Common myeloid progenitor, CD34-positive (primary cell): ENCODE results near the gene CHST15.

Experiments used
- CTCF ChIA-PET: fragments of 350-600 bp; sonication (Branson Sonifier 250); formaldehyde crosslinking; loops from one replicate; lab custom pipeline; 2021; ENCODE audit warnings: antibody characterized with exemption; lab: Charles Lee
- POLR2A ChIA-PET: fragments of 350-600 bp; sonication (Branson Sonifier 250); formaldehyde crosslinking; loops from one replicate; lab custom pipeline; 2021; ENCODE audit warnings: antibody characterized with exemption; lab: Charles Lee
- DNase-seq, 3 donors: peaks; one replicate each; pipeline versions ENCODE4 v3.0.0 to v3.0.0-alpha.2; 2013
- H3K27ac ChIP-seq, 2 experiments: 1 replicate in 1 of 2; 2 replicates in 1 of 2; pipeline ENCODE4 v1.7.0; 2013; ENCODE audit warnings: inconsistent platforms in 2 of 2, low read length in 2 of 2, mild to moderate bottlenecking in 2 of 2, low read depth in 1 of 2, moderate library complexity in 1 of 2; ENCODE audit not compliant: severe bottlenecking in 2 of 2, insufficient read depth in 1 of 2, poor library complexity in 1 of 2
- H3K27me3 ChIP-seq, 5 experiments: replicated peaks in 2 of 5; 1 replicate in 3 of 5; 2 replicates in 2 of 5; pipeline versions ENCODE4 v1.6.1 to v1.7.0; 2013; ENCODE audit warnings: low read length in 4 of 5, mild to moderate bottlenecking in 2 of 5, moderate library complexity in 2 of 5, inconsistent platforms in 1 of 5; ENCODE audit not compliant: insufficient read depth in 5 of 5, control insufficient read depth in 4 of 5
- H3K36me3 ChIP-seq, 4 experiments: 1 replicate in 2 of 4; 2 replicates in 2 of 4; pipeline versions ENCODE4 v1.6.1 to v1.7.0; 2013; ENCODE audit warnings: low read length in 3 of 4, control low read depth in 1 of 4, mild to moderate bottlenecking in 1 of 4; ENCODE audit not compliant: control insufficient read depth in 4 of 4, insufficient read depth in 4 of 4
- H3K4me1 ChIP-seq, 4 experiments: 1 replicate in 3 of 4; 2 replicates in 1 of 4; pipeline versions ENCODE4 v1.6.1 to v1.7.1; 2013; ENCODE audit warnings: low read length in 3 of 4, mild to moderate bottlenecking in 3 of 4, control low read depth in 1 of 4, inconsistent platforms in 1 of 4, moderate library complexity in 1 of 4; ENCODE audit not compliant: control insufficient read depth in 4 of 4, insufficient read depth in 4 of 4; ENCODE audit errors: control extremely low read depth in 1 of 4
- H3K4me3 ChIP-seq, 7 experiments: 1 replicate in 4 of 7; 2 replicates in 3 of 7; pipeline versions ENCODE4 v1.5.1 to v1.7.0; 2013; ENCODE audit warnings: mild to moderate bottlenecking in 7 of 7, low read length in 6 of 7, moderate library complexity in 6 of 7, inconsistent platforms in 2 of 7, low read depth in 2 of 7, control low read depth in 1 of 7; ENCODE audit not compliant: insufficient read depth in 4 of 7, control insufficient read depth in 1 of 7; ENCODE audit errors: extremely low read depth in 1 of 7
- H3K9me3 ChIP-seq, 5 experiments: 1 replicate in 4 of 5; 2 replicates in 1 of 5; pipeline versions ENCODE4 v1.6.1 to v1.7.1; 2013; ENCODE audit warnings: low read length in 4 of 5, mild to moderate bottlenecking in 2 of 5, inconsistent platforms in 1 of 5, low read depth in 1 of 5, moderate library complexity in 1 of 5; ENCODE audit not compliant: control insufficient read depth in 4 of 5, insufficient read depth in 2 of 5; ENCODE audit errors: control extremely low read depth in 1 of 5
- WGBS: methylation state at CpG from one replicate; pipeline ENCODE4 v1.1.5; 2013; ENCODE audit not compliant: insufficient coverage; 5-methylcytosine and 5-hydroxymethylcytosine counted together

The CHST15 gene

DNA sequence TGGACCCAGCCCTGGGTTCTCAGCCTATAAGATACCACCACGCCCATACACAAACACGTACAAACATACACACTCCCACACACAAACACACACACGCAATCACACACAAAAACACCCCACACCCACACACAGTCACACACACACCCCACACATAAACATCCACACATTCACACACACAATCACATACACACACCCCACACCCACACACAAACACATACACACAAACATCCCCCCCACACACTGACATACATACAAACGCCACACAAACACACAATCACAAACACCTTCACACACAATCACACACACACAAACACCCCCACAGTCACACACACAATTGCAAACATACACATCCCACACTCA lies 122.5 kb downstream of the CHST15 start:
- peak in 1 of 3 donors; percentile 28 for DNase-seq
- Histone ChIP-seq H3K27me3 (peaks cover 2 to 88% (median 39%) of the 10 kb centered on the region in 5 experiments), H3K4me3 (no peak overlapping the region), H3K9me3 (peaks cover 0 to 8% (median 0%) of the 10 kb centered on the region in 5 experiments), H3K36me3 (no peaks in the 10 kb centered on the region), H3K27ac (no peak overlapping the region), H3K4me1 (peaks cover 0 to 5% (median 2%) of the 10 kb centered on the region in 4 experiments)
- CTCF ChIA-PET, result interaction anchor here (1.2 to 10.5 kb wide), 2 partner anchors 8 to 389 kb away, joined by 3 to 128 read pairs; no protein-coding TSS in a partner anchor
- POLR2A ChIA-PET, result no interaction called here
- 70% methylated on average over 2 of the region's 4 CpGs for WGBS

DNA sequence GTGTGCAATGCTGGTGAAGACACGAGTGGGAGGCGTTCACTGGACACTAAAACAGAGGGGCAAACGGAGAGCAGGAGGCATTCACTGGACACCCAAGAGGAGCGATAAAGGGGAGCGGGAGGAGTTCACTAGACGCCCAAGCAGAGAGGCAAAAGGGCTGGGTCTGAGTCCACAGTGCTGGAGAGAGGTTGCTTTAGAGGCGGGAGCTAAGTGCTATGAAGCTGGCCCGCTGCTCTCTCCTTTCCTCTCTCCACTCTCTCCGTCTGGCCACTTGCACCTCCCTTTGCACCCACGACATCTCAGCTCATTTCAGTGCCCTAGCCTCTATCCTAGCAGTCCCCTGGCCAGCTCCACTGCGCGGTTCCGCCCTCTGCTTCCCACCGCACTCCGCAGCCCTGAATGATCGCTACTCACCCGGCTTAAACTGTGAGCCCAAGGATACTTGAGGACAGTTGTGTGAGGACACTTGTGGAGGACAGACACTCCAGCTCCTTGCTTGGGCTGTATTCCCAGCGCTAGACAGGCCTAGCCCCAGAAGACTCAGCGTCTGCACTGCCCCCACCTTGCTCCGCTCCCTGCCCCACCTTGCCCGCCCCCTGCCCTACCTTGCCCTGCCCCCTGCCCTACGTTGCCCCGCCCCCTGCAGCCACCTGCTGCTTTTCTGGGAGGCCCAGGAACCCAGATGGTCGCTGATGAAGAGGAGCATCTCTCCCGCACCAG lies 123.0 kb downstream of the CHST15 start:
- Histone ChIP-seq H3K27ac (no peak overlapping the region), H3K36me3 (no peaks in the 10 kb centered on the region), H3K4me3 (no peak overlapping the region), H3K4me1 (peaks cover 0 to 5% (median 2%) of the 10 kb centered on the region in 4 experiments), H3K27me3 (peaks cover 2 to 88% (median 39%) of the 10 kb centered on the region in 5 experiments), H3K9me3 (peaks cover 0 to 8% (median 0%) of the 10 kb centered on the region in 5 experiments)
- ChIA-PET CTCF (interaction anchor here (0.6 to 10.5 kb wide), 3 partner anchors 8 to 388 kb away, joined by 3 to 128 read pairs (median 3); no protein-coding TSS in a partner anchor), POLR2A (interaction anchor here (0.6 kb wide), 1 partner anchor 14 kb away, joined by 3 read pairs; no protein-coding TSS in a partner anchor)
- no peak for DNase-seq
- WGBS, result 62% methylated on average over 18 of the region's 25 CpGs

DNA sequence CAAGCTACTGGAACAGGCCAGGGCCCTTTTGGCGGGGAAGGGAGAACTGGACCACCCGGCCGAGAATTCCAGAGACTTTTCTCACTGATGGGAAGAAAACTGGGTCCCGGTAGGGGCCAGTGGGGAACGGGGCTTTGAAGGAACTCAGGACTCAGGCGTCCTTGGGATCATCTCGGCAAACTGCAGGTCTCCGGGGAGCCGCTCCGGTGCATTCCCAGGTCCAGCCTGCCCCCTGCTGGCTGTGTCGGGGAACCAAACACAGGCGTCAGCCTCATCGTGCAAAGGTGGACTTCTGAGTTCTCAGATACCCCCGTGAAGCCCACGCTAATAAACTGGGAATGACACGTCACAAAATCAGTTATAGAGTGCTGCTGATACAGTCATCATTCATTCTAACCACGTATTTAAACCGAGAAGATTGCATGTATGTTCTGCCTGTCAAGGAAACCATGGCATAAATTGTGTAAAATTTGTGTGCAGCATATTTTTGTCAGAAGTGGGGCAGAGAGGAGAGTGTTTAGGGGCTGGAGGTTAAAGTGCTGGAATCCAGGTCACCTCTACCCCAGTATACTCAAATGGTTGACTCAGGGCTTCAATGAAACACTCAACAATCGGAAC lies 125.7 kb downstream of the CHST15 start:
- CTCF ChIA-PET, result interaction anchor here (0.7 to 10.5 kb wide), 7 partner anchors 15 to 922 kb away, joined by 3 to 128 read pairs (median 3); no protein-coding TSS in a partner anchor
- Histone ChIP-seq H3K9me3 (no peaks in the 10 kb centered on the region), H3K4me1 (peaks cover 0 to 16% (median 7%) of the 10 kb centered on the region in 4 experiments), H3K4me3 (no peak overlapping the region), H3K27ac (no peak overlapping the region), H3K36me3 (no peaks in the 10 kb centered on the region), H3K27me3 (peaks cover 2 to 68% (median 29%) of the 10 kb centered on the region in 5 experiments)
- peak; percentile 45 to 66 (median 60) for DNase-seq
- WGBS, result 8% methylated on average over 12 of the region's 19 CpGs
- POLR2A ChIA-PET, result no interaction called here

DNA sequence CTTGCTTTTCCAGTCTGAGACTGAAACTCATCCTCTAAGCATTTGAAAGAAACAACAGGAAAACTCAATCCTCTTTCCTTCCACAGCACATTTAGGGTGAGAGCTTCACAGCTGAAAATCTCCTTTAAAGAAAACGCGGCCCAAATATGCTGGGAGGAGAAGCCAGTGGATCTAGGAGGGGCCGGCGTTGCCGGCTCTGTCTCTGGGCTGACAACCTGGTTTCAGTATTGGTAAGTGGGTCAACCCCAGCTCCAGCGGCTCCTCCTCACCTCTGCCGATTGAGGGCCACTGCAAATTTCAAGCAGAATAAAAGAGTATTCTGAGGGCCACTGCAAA lies 126.5 kb downstream of the CHST15 start:
- H3K27me3 ChIP-seq, result peaks cover 4 to 65% (median 29%) of the 10 kb centered on the region in 5 experiments
- 56% methylated on average over 2 of the region's 7 CpGs for WGBS

DNA sequence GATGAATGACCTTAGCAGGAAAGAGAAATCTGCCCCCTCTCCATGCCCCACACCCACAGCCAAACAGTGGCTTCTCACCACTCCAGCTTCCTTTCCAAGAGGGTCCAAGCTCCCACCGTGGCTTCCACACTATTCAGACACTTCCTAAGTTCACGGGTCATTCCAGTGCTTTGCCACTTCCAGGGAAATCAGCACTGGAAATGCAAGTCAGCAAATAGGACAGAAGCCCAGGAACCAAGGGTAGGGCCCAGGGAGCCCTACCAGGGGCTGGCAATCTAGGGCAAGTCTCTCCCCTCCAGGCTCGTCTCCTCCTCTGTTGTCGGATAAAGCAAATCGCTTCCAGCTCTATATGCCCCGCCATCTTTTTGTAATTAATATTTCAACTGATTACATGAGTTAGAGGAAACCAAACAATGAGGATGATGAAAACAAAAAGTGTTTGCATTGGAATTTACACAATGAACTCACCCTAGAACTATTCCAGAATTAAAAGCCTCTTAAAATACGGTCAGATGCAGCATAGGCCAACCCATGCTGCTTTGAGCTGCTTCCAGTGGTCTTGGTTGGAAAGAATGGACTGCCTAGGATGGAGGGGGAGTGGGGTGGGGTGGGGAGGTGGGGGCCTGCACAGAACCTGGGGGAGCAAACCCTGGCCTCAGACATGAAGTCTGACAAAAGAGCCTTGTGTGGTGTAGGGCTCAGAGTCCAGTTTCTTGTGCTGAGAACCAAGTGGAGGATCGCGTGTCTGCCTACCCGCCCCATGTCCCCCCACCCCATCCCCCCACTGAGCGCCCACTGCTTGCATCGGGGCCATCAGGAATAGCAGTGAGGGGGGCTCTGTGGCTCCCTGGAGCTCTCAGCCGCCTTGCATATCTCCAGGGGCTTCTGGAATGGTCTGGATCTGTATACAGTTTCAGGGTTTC lies 127.2 kb downstream of the CHST15 start:
- ChIA-PET POLR2A (no interaction called here), CTCF (interaction anchor here (1.0 to 10.5 kb wide), 6 partner anchors 14 to 920 kb away, joined by 3 to 128 read pairs (median 4); no protein-coding TSS in a partner anchor)
- H3K36me3 ChIP-seq, result no peaks in the 10 kb centered on the region
- WGBS, result 50% methylated on average over 1 of the region's 13 CpGs
- peaks cover 0 to 2% (median 0%) of the 10 kb centered on the region in 5 experiments for H3K9me3 ChIP-seq
- no peak overlapping the region for H3K27ac ChIP-seq
- no peak overlapping the region for H3K4me3 ChIP-seq
- peaks cover 0 to 14% (median 6%) of the 10 kb centered on the region in 4 experiments for H3K4me1 ChIP-seq
- peaks cover 6 to 59% (median 23%) of the 10 kb centered on the region in 5 experiments for H3K27me3 ChIP-seq
- no peak for DNase-seq

More for the DNA sequence above, 126.5 kb downstream of the CHST15 start:
- Histone ChIP-seq H3K4me1 (peaks cover 0 to 14% (median 6%) of the 10 kb centered on the region in 4 experiments), H3K4me3 (no peak overlapping the region), H3K9me3 (no peaks in the 10 kb centered on the region), H3K36me3 (no peaks in the 10 kb centered on the region), H3K27ac (no peak overlapping the region)
- ChIA-PET CTCF (interaction anchor here (1.0 to 10.5 kb wide), 5 partner anchors 378 to 921 kb away, joined by 3 to 128 read pairs (median 5); no protein-coding TSS in a partner anchor), POLR2A (no interaction called here)
- no peak for DNase-seq

DNA sequence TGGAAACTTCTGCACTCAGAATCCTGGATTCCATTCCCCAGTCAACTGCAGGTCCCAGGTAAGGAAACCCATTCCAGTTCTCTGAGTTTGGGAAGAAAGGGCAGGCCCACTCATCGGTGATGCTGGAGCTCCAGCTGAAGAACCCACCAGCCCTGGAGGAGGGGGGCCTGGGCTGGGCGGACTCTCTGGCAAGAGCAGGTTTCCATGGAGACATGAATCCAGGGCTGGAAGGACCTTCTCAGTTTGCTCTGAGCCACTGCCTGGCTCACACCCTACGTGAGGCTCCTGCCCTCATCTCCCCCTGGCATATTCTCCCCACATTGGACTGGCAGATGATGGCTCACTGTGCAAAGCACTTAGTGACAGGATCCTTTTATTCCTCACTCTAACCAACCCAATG lies 128.4 kb downstream of the CHST15 start:
- 94% methylated on average over 3 of the region's 3 CpGs for WGBS
- peaks cover 0 to 2% (median 0%) of the 10 kb centered on the region in 5 experiments for H3K9me3 ChIP-seq
- no peak overlapping the region for H3K27ac ChIP-seq
- ChIA-PET POLR2A (no interaction called here), CTCF (interaction anchor here (1.3 to 10.5 kb wide), 4 partner anchors 12 to 390 kb away, joined by 4 to 128 read pairs (median 18); no protein-coding TSS in a partner anchor)
- no peak overlapping the region for H3K4me3 ChIP-seq
- peaks cover 0 to 14% (median 6%) of the 10 kb centered on the region in 4 experiments for H3K4me1 ChIP-seq
- peaks cover 6 to 47% (median 12%) of the 10 kb centered on the region in 5 experiments for H3K27me3 ChIP-seq
- DNase-seq, result no peak
- H3K36me3 ChIP-seq, result no peaks in the 10 kb centered on the region
